Panc1 (cell line): ENCODE data around the gene DAPK1. TPM values are rescaled to one million over a fixed set of nuclear protein-coding genes. Genes with fewer than 3 reads are reported as not detected.

ENCODE experiments used
- ATAC-seq: fragments of 200-7000 bp; cut with Tn5 transposase; 2 replicates; pipeline ENCODE4 v1.9.1; 2020; ENCODE audit warnings: mild to moderate bottlenecking, moderate library complexity
- BruUV-seq: library from RNA; stranded (reverse); fragments of 400-500 nt; replicated peaks from 2 replicates; lab custom pipeline; 2021; lab: Mats Ljungman, UMichigan
- CTCF ChIA-PET: fragments of 300-600 bp; sonication (Branson Sonifier 250); formaldehyde crosslinking; loops from one replicate; lab custom pipeline; 2022; ENCODE audit warnings: antibody characterized with exemption; lab: Charles Lee
- POLR2A ChIA-PET: fragments of 300-600 bp; sonication (Branson Sonifier 250); formaldehyde crosslinking; loops from one replicate; lab custom pipeline; 2022; ENCODE audit warnings: antibody characterized with exemption; lab: Charles Lee
- DNase-seq: peaks from one replicate; pipeline ENCODE4 v3.0.0-alpha.2; 2010; ENCODE audit warnings: low read depth, low spot score
- H3K27ac ChIP-seq: 2 replicates; pipeline ENCODE4 v1.5.1; 2011; ENCODE audit warnings: mild to moderate bottlenecking, low read length, inconsistent platforms
- H3K27me3 ChIP-seq: fragments of 200-500 bp; sonication (Bioruptor generic); 2 replicates; pipeline ENCODE4 v1.6.0; 2014; ENCODE audit warnings: low read length, inconsistent platforms; ENCODE audit not compliant: control insufficient read depth, insufficient read depth
- H3K36me3 ChIP-seq: fragments of 200-500 bp; sonication (Bioruptor generic); 2 replicates; pipeline ENCODE4 v1.5.1; 2014; ENCODE audit warnings: inconsistent platforms, mild to moderate bottlenecking, low read length, moderate library complexity; ENCODE audit not compliant: control insufficient read depth, insufficient read depth
- H3K4me1 ChIP-seq: 2 replicates; pipeline ENCODE4 v1.5.1; 2011; ENCODE audit warnings: inconsistent platforms, mild to moderate bottlenecking, low read length, moderate library complexity; ENCODE audit not compliant: control insufficient read depth, insufficient read depth
- H3K4me3 ChIP-seq, 2 experiments: 2 replicates each; pipeline ENCODE4 v1.5.1; 2011 to 2012; ENCODE audit warnings: low read depth in 2 of 2, low read length in 2 of 2, mild to moderate bottlenecking in 2 of 2, inconsistent platforms in 1 of 2, moderate library complexity in 1 of 2
- H3K9me3 ChIP-seq: fragments of 200-500 bp; sonication (Bioruptor generic); 2 replicates; pipeline ENCODE4 v1.5.1; 2014; ENCODE audit warnings: low read depth, mild to moderate bottlenecking, inconsistent platforms, low read length, moderate library complexity; ENCODE audit not compliant: control insufficient read depth, insufficient read depth
- CTCF ChIP-seq: fragments of 450-650 bp; IDR thresholded peaks from 2 replicates; pipeline ENCODE4 v1.5.1; 2017; ENCODE audit warnings: mild to moderate bottlenecking
- POLR2AphosphoS5 ChIP-seq: IDR thresholded peaks from 2 replicates; pipeline ENCODE4 v1.6.1; 2012; ENCODE audit warnings: mild to moderate bottlenecking, low read depth, low read length, moderate library complexity
- SIN3A ChIP-seq: IDR thresholded peaks from 2 replicates; pipeline ENCODE4 v1.6.1; 2012; ENCODE audit warnings: low read depth, mild to moderate bottlenecking, low read length, moderate library complexity, borderline replicate concordance; ENCODE audit not compliant: insufficient read depth
- TCF7L2 ChIP-seq: IDR thresholded peaks from 2 replicates; pipeline ENCODE4 v1.6.1; 2011; ENCODE audit warnings: mild to moderate bottlenecking, low read depth, low read length, inconsistent platforms
- in situ Hi-C: cut with HindIII; loops from 2 replicates; pipeline ENCODE4 v1.10.0; 2016; ENCODE audit warnings: low sequenced_read_pairs, low pct_unique_long_range_greater_than_20kb
- intact Hi-C: fragments of 100-400 bp; cut with micrococcal nuclease; formaldehyde crosslinking; loops from one replicate; pipeline ENCODE4 v1.10.0; 2022; ENCODE audit not compliant: unreplicated experiment
- total RNA-seq: library from RNA; stranded (reverse); gene quantifications from one replicate; pipeline ENCODE4 v1.2.1, GENCODE V29; 2021; ENCODE audit not compliant: unreplicated experiment
- TF ChIP-seq, protein P1 (sequence below), 2 experiments: IDR thresholded peaks; 2 replicates each; pipeline ENCODE4 v1.6.1; 2011 to 2012; ENCODE audit warnings: low read depth in 2 of 2, control low read depth in 1 of 2, low read length in 1 of 2, mild to moderate bottlenecking in 1 of 2, moderate library complexity in 1 of 2; ENCODE audit not compliant: insufficient read depth in 1 of 2

Gene DAPK1
- total RNA-seq, 1 experiment from 2014 or later: 0.87 TPM

DNA sequence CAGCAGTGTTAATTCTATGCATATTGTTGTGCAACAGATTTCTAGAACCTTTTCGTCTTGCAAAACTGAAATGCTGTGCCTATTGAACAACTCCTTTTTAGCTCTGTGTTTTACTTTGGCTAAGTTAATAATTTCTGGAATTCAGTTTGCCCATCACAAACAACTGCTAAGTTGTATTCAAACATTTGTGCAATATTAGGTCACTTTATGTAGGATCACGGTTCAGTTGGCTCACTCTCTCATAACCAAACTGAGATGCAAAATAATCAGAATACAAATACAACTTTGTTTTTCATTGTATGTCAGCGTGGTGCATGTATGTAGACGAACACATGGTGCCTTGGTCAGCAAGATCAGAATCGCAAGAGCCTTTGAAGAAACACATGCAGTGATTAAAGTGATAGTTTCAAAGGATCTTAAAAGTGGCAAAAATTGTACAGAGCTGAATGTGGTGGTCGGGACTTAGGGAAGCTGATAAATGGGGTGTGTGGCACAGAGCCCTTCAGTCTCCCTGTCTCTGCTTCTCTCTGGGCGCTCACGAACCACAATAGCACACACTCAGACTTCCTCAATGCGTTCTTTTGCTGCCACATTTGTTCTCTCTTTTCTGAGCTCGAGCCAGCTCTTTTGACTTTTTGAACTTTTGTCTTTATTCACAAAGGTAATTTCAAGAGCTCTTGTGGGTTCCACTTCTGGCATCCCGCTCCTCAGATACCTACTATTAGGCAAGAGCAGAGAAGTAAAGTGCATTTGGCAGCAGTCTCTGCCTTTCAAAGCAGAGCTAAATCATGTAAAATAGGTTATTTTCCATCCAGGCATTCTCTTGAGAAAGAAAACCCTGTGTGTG lies 115.8 kb downstream of the DAPK1 start:
- Histone ChIP-seq H3K9me3 (no peaks in the 10 kb centered on the region), H3K36me3 (no peaks in the 10 kb centered on the region), H3K27ac (no peak overlapping the region), H3K4me3 (no peak overlapping the region), H3K4me1 (no peaks in the 10 kb centered on the region), H3K27me3 (no peaks in the 10 kb centered on the region)
- no TSS peak for BruUV-seq
- CTCF ChIA-PET: no interaction called here
- TF ChIP-seq CTCF (no peak), TCF7L2 (no peak), SIN3A (no peak), POLR2AphosphoS5 (no peak)
- TF ChIP-seq, protein P1, sequence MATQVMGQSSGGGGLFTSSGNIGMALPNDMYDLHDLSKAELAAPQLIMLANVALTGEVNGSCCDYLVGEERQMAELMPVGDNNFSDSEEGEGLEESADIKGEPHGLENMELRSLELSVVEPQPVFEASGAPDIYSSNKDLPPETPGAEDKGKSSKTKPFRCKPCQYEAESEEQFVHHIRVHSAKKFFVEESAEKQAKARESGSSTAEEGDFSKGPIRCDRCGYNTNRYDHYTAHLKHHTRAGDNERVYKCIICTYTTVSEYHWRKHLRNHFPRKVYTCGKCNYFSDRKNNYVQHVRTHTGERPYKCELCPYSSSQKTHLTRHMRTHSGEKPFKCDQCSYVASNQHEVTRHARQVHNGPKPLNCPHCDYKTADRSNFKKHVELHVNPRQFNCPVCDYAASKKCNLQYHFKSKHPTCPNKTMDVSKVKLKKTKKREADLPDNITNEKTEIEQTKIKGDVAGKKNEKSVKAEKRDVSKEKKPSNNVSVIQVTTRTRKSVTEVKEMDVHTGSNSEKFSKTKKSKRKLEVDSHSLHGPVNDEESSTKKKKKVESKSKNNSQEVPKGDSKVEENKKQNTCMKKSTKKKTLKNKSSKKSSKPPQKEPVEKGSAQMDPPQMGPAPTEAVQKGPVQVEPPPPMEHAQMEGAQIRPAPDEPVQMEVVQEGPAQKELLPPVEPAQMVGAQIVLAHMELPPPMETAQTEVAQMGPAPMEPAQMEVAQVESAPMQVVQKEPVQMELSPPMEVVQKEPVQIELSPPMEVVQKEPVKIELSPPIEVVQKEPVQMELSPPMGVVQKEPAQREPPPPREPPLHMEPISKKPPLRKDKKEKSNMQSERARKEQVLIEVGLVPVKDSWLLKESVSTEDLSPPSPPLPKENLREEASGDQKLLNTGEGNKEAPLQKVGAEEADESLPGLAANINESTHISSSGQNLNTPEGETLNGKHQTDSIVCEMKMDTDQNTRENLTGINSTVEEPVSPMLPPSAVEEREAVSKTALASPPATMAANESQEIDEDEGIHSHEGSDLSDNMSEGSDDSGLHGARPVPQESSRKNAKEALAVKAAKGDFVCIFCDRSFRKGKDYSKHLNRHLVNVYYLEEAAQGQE (IDR thresholded peaks at IDR 0.05; ENCODE audit: insufficient read depth in 1 of 2, low read depth in 2 of 2, low read length in 1 of 2): no peak
- DNase-seq: no peak
- no peak for ATAC-seq
- POLR2A ChIA-PET: no interaction called here
- in situ Hi-C loops (no loop called here), intact Hi-C loops (no loop called here)

- DNase-seq (no peak), ATAC-seq (no peak)
- BruUV-seq: no TSS peak
- Histone ChIP-seq H3K36me3 (no peaks in the 10 kb centered on the region), H3K27me3 (no peaks in the 10 kb centered on the region), H3K4me1 (no peaks in the 10 kb centered on the region), H3K4me3 (no peak overlapping the region), H3K9me3 (no peaks in the 10 kb centered on the region), H3K27ac (no peak overlapping the region)
- no peak for TF ChIP-seq TCF7L2
- TF ChIP-seq, protein P1 (IDR thresholded peaks at IDR 0.05; ENCODE audit: insufficient read depth in 1 of 2, low read depth in 2 of 2, low read length in 1 of 2): no peak
- intact Hi-C loops (no loop called here), in situ Hi-C loops (no loop called here)
- POLR2A ChIA-PET: no interaction called here
- CTCF ChIA-PET: no interaction called here
Measured at GRCh38 chr9:87614397-87614796, 116.7 kb downstream of the DAPK1 start.
